Astrocyte (in vitro differentiated cells and primary cell): ENCODE measurements around the gene RAD51B. TPM values are rescaled to one million over a fixed set of nuclear protein-coding genes. Genes with fewer than 3 reads are reported as not detected.

Experiments used
- DNase-seq: peaks from one replicate; pipeline ENCODE4 v3.0.0-alpha.2; 2010; ENCODE audit warnings: low read depth
- FAIRE-seq: peaks from 2 replicates; lab custom pipeline; 2011; peaks lifted over from hg19 to GRCh38; lab: Jason Lieb, UNC
- H2AFZ ChIP-seq: 2 replicates; pipeline ENCODE4 v1.6.0; 2012; ENCODE audit warnings: low read depth, low read length, inconsistent platforms
- H3K27ac ChIP-seq: 2 replicates; pipeline ENCODE4 v1.5.1; 2011; ENCODE audit warnings: low read depth, low read length, inconsistent platforms
- H3K27me3 ChIP-seq: 2 replicates; pipeline ENCODE4 v1.6.0; 2011; ENCODE audit warnings: low read length, inconsistent platforms; ENCODE audit not compliant: insufficient read depth
- H3K36me3 ChIP-seq: 2 replicates; pipeline ENCODE4 v1.5.1; 2011; ENCODE audit warnings: low read length, inconsistent platforms; ENCODE audit not compliant: insufficient read depth
- H3K4me1 ChIP-seq: 2 replicates; pipeline ENCODE4 v1.5.1; 2011; ENCODE audit warnings: low read length, inconsistent platforms; ENCODE audit not compliant: insufficient read depth
- H3K4me2 ChIP-seq: 2 replicates; pipeline ENCODE4 v1.6.0; 2012; ENCODE audit warnings: low read length, inconsistent platforms
- H3K4me3 ChIP-seq: 2 replicates; pipeline ENCODE4 v1.5.1; 2011; ENCODE audit warnings: low read depth, mild to moderate bottlenecking, low read length, inconsistent platforms; ENCODE audit not compliant: insufficient read depth
- H3K79me2 ChIP-seq: 2 replicates; pipeline ENCODE4 v1.6.0; 2012; ENCODE audit warnings: mild to moderate bottlenecking, low read length, inconsistent platforms; ENCODE audit not compliant: insufficient read depth
- H3K9ac ChIP-seq: 2 replicates; pipeline ENCODE4 v1.6.0; 2012; ENCODE audit warnings: mild to moderate bottlenecking, low read length, inconsistent platforms
- H3K9me3 ChIP-seq: 2 replicates; pipeline ENCODE4 v1.5.1; 2012; ENCODE audit warnings: low read depth, mild to moderate bottlenecking, low read length, inconsistent platforms; ENCODE audit not compliant: insufficient read depth
- H4K20me1 ChIP-seq: 2 replicates; pipeline ENCODE4 v1.6.0; 2012; ENCODE audit warnings: low read length, inconsistent platforms; ENCODE audit not compliant: insufficient read depth
- H3K27ac Mint-ChIP-seq: one replicate; pipeline ENCODE4 v1.8.0; 2021; ENCODE audit warnings: mild to moderate bottlenecking, mixed read lengths; ENCODE audit not compliant: unreplicated experiment
- H3K27me3 Mint-ChIP-seq: one replicate; pipeline ENCODE4 v1.8.0; 2021; ENCODE audit warnings: low read depth, mixed read lengths; ENCODE audit not compliant: unreplicated experiment
- H3K36me3 Mint-ChIP-seq: one replicate; pipeline ENCODE4 v1.8.0; 2021; ENCODE audit warnings: low read depth, mixed read lengths; ENCODE audit not compliant: unreplicated experiment
- H3K4me1 Mint-ChIP-seq: one replicate; pipeline ENCODE4 v1.8.0; 2021; ENCODE audit warnings: low read depth, mixed read lengths; ENCODE audit not compliant: unreplicated experiment
- H3K4me3 Mint-ChIP-seq: one replicate; pipeline ENCODE4 v1.8.0; 2021; ENCODE audit warnings: mild to moderate bottlenecking, moderate library complexity, mixed read lengths; ENCODE audit not compliant: unreplicated experiment
- H3K9me3 Mint-ChIP-seq: one replicate; pipeline ENCODE4 v1.8.0; 2021; ENCODE audit warnings: mild to moderate bottlenecking, mixed read lengths; ENCODE audit not compliant: unreplicated experiment
- CTCF ChIP-seq: IDR thresholded peaks from 2 replicates; pipeline ENCODE4 v1.5.1; 2011; ENCODE audit warnings: low read depth, mild to moderate bottlenecking, inconsistent platforms, low read length, moderate library complexity; ENCODE audit not compliant: insufficient read depth
- EZH2 ChIP-seq: IDR thresholded peaks from 2 replicates; pipeline ENCODE4 v1.6.1; 2012; ENCODE audit warnings: mild to moderate bottlenecking, low read length, inconsistent platforms; ENCODE audit not compliant: insufficient read depth
- total RNA-seq: library from RNA; stranded (reverse); gene quantifications from 2 replicates; pipeline ENCODE4 v1.2.1, GENCODE V29; 2021

RAD51B gene
- total RNA-seq, 1 donor from 2014 or later: 10.8 TPM

GRCh38 chr14:68270342-68270741 is 450.8 kb downstream of the RAD51B start:
- no peak overlapping the region for H2AFZ ChIP-seq
- peaks cover 10% of the 10 kb centered on the region for H3K4me1 Mint-ChIP-seq
- no peak overlapping the region for H3K4me2 ChIP-seq
- no peaks in the 10 kb centered on the region for H3K9me3 Mint-ChIP-seq
- no peak overlapping the region for H3K9ac ChIP-seq
- no peaks in the 10 kb centered on the region for H4K20me1 ChIP-seq
- FAIRE-seq: no peak
- H3K36me3 Mint-ChIP-seq: no peaks in the 10 kb centered on the region
- TF ChIP-seq CTCF: no peak
- TF ChIP-seq EZH2: no peak
- no peak overlapping the region for H3K27ac ChIP-seq
- no peak overlapping the region for H3K27ac Mint-ChIP-seq
- no peak for DNase-seq
- H3K27me3 Mint-ChIP-seq: no peaks in the 10 kb centered on the region
- H3K4me3 ChIP-seq: no peak overlapping the region
- no peaks in the 10 kb centered on the region for H3K36me3 ChIP-seq
- H3K9me3 ChIP-seq: no peaks in the 10 kb centered on the region
- no peak overlapping the region for H3K4me3 Mint-ChIP-seq
- H3K4me1 ChIP-seq: peaks cover 3% of the 10 kb centered on the region
- H3K79me2 ChIP-seq: no peaks in the 10 kb centered on the region
- no peaks in the 10 kb centered on the region for H3K27me3 ChIP-seq

GRCh38 chr14:68271913-68272391 is 452.4 kb downstream of the RAD51B start:
- Histone ChIP-seq H3K9ac (no peak overlapping the region), H2AFZ (no peak overlapping the region), H3K4me1 (peaks cover 3% of the 10 kb centered on the region), H3K27ac (no peak overlapping the region), H4K20me1 (no peaks in the 10 kb centered on the region), H3K4me2 (no peak overlapping the region), H3K4me3 (no peak overlapping the region), H3K27me3 (no peaks in the 10 kb centered on the region), H3K79me2 (no peaks in the 10 kb centered on the region), H3K9me3 (no peaks in the 10 kb centered on the region), H3K36me3 (no peaks in the 10 kb centered on the region)
- DNase-seq (no peak), FAIRE-seq (no peak)
- H3K36me3 Mint-ChIP-seq: no peaks in the 10 kb centered on the region
- no peak overlapping the region for H3K27ac Mint-ChIP-seq
- TF ChIP-seq CTCF (no peak), EZH2 (no peak)
- no peaks in the 10 kb centered on the region for H3K9me3 Mint-ChIP-seq
- H3K4me1 Mint-ChIP-seq: peaks cover 10% of the 10 kb centered on the region
- H3K27me3 Mint-ChIP-seq: no peaks in the 10 kb centered on the region
- no peak overlapping the region for H3K4me3 Mint-ChIP-seq

DNA sequence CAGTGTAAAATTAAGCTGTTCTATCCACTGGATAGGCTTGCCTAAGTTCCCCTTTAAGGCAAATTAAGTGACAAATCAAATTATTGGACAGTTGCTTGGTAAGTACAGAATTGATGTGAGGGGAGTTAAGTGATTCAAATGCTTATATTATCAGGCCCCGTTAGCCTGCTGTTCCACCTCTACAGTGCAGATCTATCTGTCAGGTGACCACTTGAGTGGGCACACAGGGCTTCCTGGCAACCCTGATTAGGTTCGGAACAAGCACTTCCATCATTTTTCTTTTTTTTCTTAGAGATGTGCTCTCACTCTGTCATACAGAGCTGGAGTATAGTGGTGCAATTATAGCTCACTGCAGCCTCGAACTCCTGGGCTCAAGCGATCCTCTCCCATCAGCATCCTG is 453.8 kb downstream of the RAD51B start:
- Histone ChIP-seq H3K27me3 (no peaks in the 10 kb centered on the region), H2AFZ (no peak overlapping the region), H3K36me3 (no peaks in the 10 kb centered on the region), H4K20me1 (no peaks in the 10 kb centered on the region), H3K4me1 (peaks cover 3% of the 10 kb centered on the region), H3K27ac (no peak overlapping the region), H3K79me2 (no peaks in the 10 kb centered on the region), H3K4me2 (no peak overlapping the region), H3K9ac (no peak overlapping the region), H3K9me3 (no peaks in the 10 kb centered on the region), H3K4me3 (no peak overlapping the region)
- Mint-ChIP-seq H3K4me3 (no peak overlapping the region), H3K27ac (no peak overlapping the region), H3K27me3 (no peaks in the 10 kb centered on the region), H3K4me1 (peaks cover 11% of the 10 kb centered on the region), H3K9me3 (no peaks in the 10 kb centered on the region), H3K36me3 (no peaks in the 10 kb centered on the region)
- DNase-seq: no peak
- peak; percentile 47 for FAIRE-seq
- TF ChIP-seq CTCF (no peak), EZH2 (no peak)
